SU-DHL-6 (cell line): Measurements from ENCODE around the gene SH2D1A.

Experiments used
- EZH2phosphoT487 ChIP-seq: fragments of 200-600 bp; sonication (generic), shearing (Covaris generic); conservative IDR thresholded peaks from 2 replicates; pipeline ENCODE4 v1.6.1; 2018; ENCODE audit warnings: mild to moderate bottlenecking, antibody characterized with exemption, low read length, moderate library complexity, mixed read lengths
- TF ChIP-seq, protein P1 (sequence below): fragments of 200-600 bp; sonication (generic); IDR thresholded peaks from one replicate; pipeline ENCODE4 v1.5.1; 2017; ENCODE audit warnings: antibody characterized with exemption, mild to moderate bottlenecking, low read length, moderate library complexity; ENCODE audit not compliant: insufficient read depth, poor library complexity, severe bottlenecking

DNA sequence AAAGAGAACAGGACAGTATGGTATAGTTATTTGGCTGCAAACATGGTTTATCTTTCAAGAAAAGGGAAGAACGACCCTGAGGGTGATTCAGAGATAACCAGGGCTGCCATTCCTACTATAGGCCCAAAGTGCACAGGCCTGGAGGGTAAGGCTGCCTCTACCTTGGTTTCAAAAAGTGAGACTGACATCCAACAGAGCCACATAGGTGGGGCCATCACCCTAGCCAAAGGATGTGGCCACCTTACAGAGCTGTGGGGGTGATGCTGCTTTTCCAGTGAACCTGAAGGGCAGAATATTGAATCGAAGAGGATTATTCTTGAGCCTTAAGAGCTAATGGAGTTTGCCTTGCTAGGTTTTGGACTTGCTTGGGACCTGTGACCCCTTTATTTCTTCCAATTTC, 15.7 kb downstream of the SH2D1A start:
- TF ChIP-seq EZH2phosphoT487, result no peak
- TF ChIP-seq, protein P1, sequence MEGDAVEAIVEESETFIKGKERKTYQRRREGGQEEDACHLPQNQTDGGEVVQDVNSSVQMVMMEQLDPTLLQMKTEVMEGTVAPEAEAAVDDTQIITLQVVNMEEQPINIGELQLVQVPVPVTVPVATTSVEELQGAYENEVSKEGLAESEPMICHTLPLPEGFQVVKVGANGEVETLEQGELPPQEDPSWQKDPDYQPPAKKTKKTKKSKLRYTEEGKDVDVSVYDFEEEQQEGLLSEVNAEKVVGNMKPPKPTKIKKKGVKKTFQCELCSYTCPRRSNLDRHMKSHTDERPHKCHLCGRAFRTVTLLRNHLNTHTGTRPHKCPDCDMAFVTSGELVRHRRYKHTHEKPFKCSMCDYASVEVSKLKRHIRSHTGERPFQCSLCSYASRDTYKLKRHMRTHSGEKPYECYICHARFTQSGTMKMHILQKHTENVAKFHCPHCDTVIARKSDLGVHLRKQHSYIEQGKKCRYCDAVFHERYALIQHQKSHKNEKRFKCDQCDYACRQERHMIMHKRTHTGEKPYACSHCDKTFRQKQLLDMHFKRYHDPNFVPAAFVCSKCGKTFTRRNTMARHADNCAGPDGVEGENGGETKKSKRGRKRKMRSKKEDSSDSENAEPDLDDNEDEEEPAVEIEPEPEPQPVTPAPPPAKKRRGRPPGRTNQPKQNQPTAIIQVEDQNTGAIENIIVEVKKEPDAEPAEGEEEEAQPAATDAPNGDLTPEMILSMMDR, result no peak
